SW480 (cell line): Measurements from ENCODE around the gene PAX8.
"Not testable (repeated sequence)": the region's sequence is repeated elsewhere in the genome, so short reads cannot be mapped to it uniquely, and the experiment has no call there.

Source experiments
- DNase-seq: peaks from one replicate; pipeline ENCODE4 v3.0.0-alpha.2; 2016; ENCODE audit warnings: low spot score

The PAX8 gene

GRCh38 chr2:113288674-113289149 lies 10.0 kb upstream of the PAX8 start:
- DNase-seq = peak; percentile 98

GRCh38 chr2:113288117-113288673 lies 9.5 kb upstream of the PAX8 start:
- DNase-seq = not testable (repeated sequence)

DNA sequence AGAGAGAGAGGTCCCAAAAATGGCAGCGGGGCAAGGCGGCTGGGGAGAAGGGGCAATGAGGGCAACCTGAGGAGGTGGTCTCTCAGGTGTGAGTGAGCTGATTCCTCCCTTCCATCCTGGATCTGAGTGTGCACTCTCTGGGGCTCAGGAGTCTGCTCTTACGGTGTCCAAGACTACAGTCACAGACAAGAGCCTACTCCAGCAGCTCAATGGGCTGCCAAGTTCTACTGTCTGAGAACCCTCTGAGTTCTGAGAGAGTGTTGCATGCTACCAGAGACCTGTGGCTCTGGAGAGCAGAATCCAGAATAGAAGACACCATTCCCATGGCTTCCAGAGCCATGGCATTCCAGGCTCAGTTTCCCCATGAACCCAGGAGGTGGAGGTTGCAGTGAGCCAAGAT lies 7.1 kb upstream of the PAX8 start:
- DNase-seq = no peak

GRCh38 chr2:113284999-113285398 lies 6.3 kb upstream of the PAX8 start:
- DNase-seq = peak; percentile 68

GRCh38 chr2:113284476-113284875 lies 5.8 kb upstream of the PAX8 start:
- no peak for DNase-seq

DNA sequence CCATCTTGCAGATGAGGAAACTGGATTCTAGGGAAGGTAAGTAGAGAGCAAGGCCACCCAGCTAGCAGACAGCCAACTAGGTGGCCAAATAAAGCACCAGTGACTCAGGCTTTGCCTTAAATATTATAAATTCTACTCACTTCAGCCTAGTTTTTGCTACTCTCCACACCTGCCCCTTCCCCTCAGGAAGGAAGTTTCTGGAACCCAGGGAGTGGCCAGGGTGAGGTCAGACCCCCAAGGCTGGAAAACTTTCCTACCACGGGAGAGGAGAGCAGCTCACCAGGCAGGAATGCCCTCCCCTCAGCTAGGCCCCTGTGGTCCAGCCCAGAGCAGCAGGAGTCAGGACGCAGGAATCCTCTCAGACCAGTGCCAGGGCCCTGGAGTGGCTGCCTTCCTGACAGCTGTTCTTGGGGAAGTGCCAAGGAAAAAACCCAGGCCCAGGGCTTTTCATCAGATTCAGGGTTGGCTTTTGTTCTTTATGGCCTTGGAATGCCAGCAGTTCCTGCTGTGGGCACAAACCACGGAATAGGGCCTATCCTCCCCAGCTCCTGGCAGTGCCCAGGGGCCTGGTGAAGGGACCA lies 5.1 kb upstream of the PAX8 start:
- DNase-seq = peak; percentile 95

DNA sequence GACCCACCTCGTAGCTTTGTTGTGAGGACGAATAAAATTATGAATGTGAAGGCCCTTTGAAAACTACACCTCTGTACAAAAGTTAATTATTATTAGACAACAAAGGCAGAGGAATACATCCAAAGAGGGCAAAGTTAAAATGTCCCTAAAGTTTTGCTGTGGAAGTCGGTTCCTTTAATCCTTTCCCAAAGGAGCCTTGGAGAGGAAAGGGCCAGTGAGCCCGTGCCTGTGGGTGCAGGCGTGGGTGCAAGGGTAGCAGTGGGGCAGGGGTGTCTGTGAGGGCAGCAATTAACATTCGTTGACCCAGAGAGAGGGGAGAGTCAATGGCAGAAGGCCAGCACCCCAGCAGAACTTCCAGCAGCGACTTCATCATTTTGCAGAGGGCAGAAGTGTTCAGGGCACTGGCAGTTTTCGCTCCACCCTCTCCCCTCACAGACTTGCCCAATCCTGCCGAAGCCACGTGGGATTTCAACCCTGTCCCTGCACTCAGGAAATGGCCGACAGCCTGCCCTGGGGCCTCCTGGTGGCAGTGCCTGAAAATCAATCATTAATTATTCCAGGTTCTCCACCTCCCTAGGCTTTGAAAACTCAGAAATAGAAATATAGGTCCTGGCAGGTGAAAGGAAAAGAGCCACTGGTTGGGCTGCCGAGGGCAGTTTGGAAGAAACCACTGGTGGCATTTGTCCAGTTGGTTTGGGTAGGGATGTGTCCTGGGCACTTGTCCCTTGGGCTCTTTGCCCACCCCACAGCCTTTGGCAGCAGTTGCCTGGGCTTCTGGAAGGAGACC lies 4.2 kb upstream of the PAX8 start:
- peak; percentile 98 for DNase-seq

DNA sequence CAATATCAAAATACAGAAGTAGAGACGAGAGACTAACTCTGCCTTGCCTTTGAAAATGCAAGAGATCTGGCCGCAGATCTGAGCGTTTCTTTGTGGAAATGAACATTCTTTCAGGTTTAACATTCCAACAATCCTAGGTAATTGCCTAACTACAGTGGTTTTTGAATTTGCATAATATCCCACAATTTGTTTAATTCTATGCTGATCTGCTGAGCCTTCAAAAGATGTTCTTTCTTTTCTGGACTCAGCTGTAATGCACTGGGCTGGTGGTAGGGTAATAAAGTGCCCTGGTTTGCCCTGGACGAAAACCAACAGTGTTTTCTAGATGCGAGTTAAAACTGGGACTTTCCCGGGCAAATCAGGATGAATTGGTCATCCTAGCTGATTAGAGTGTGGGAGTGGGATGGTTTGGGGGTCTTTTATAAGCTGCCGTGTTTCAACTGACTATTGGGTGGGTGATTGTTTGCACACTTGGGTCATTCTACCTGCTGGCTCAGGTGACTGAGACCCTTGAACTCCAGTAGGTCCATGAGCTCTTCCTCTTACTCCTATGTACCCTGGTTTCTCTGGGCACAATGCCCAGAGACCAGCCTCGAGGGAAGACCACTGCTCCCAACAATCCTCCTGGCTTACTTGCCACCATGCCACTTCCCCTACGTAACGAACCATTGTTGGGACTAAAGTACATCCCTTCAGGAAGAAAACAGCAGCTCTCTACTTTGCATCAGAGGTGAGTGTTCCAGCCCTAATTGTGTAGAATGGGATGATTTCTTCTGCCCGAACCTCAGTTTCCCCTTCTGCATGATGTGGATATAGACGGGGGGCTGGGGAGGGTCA lies 3.4 kb upstream of the PAX8 start:
- peak; percentile 71 for DNase-seq

DNA sequence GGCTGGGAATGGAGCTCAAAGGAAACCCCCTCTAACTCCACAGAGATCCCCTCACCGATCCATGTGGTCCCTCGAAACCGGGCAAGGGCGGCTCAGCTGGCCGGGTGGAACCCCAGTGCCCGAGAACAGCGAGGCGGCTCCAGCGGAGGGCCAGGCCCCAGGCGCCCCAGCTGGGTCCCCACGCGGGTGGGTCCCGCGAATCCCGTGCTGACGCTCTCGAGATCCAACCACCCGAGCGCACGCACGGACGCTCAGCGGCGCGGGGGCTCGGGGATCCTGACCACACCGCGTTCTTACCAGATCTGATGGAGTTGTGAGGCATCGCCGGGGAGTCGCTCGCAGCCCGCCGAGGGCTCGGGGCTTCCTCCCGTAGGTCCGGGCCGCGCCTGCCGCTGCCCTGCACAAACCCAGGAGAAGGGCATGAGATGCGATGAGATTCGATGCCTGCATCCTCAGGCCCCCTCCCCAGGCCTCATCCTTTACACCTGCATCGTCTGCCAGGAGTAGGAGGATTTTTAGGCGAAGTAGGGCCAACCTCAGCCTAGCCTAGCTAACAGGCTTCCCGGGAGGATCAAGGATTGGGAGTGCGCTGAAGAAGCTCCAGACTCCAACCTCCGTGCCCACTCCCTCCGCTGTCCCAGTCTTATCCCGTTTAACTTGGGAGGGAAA lies 514 bp downstream of the PAX8 start:
- DNase-seq = no peak

DNA sequence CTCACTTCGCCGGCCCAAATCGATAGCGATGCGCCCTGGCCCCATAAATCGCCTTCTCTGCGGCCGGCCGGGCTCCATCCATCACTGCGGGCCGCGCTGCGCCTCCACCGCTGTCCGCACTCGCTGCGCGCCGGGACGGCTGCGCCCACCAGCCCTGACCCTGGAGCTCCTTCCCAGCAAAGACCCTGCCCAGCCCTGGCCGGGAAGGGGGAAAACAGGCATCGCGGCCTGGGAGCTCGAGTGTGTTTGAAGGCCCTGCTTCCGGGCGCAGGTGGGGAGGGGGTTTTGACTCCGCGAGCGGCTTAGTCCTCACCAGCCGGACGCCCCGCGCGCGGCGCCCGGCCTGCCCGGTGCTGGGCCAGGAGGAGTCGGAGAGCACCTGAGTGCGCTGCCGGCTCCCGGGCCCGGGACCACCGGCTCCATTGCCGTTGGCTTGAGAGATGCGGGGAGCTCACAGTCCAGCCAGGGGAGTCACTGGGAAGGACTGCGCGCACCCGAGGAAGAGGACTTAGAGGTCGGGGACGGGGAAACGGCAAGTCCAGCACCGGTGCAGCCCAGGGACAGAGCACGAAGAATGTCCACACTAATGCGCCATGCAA lies 1.1 kb downstream of the PAX8 start:
- no peak for DNase-seq

DNA sequence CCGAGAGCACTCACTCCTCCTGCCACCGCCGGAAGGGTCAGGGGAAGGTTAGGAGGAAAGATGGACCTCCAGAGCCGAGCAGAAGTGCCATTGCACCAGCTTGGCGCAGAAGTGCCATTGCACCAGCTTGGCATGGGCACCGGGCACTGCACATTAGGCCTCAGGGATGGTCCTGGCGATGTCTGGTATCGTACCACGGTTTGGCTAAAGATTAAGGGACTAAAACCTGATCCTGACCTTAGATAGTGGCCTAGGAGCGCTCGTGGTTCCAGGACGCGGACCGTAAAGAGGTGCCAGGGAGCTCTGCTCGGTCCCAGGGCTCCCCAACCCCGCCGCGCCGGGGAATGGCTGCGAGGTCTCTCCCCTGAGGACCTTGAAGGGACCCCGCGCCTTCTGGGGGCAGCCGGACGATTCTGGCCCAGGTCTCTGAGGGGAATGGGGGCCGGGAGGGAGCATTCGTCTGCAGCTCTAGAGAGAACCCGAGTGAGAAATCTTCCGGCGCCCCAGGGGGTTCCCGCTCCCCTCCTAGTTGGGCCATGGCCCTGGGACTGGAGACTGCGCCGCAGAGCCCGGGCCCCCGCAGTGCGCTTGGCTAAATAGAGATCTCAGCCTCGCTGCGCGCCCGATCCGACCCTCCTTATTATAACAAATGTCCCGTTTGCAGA lies 1.8 kb downstream of the PAX8 start:
- no peak for DNase-seq

GRCh38 chr2:113276216-113276760 lies 2.4 kb downstream of the PAX8 start:
- DNase-seq = no peak

DNA sequence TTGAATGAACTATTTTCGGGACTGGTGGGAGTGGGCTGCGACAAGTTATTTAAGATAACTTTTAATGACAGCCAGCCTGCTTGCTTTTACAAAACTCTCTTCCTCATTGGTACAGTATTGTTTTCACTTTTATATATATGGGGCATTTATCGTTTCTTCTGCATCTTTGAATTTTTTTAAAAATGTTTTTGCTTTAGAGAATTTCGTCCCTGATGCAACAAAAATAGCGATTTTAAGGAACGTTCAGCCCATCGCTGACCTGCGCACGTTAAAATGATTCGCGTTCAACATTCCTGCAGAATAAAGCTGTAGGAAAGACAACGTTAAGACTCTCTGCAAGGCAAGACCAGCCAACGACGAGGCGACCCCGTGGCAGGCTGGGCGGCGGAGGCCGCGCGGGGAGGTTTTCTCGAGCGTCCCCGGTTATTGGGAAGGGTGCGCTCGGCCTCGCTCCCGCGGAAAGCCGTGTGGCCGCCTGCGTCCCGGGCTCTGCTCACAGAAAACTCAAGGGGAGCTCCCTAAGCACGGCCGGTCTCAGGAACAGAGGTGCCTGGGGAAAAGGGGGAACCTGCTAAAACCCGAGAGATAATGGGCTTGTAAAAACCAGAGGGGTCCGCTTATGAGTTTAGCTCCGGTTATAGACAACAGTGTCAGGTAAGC lies 3.0 kb downstream of the PAX8 start:
- DNase-seq = no peak

GRCh38 chr2:113274432-113274831 lies 4.3 kb downstream of the PAX8 start:
- no peak for DNase-seq

DNA sequence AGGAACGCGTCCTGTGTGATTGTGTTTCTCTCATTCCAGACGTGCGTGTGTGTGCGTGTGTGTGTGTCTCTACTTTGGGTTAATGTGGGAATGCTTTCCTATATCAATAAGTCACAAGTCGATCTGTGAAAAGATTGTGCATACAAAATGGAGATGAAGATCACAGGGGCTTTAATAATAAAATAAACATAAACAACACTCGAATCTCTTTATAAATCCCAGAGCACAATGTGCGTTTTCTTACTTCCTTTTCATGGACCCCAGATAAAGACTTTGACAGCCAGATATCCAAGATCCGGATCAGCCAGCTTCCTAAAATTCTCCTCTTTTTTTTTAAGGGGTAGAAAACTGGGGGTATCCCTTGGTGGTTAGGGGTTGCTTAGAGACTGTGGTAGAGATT lies 4.7 kb downstream of the PAX8 start:
- no peak for DNase-seq

DNA sequence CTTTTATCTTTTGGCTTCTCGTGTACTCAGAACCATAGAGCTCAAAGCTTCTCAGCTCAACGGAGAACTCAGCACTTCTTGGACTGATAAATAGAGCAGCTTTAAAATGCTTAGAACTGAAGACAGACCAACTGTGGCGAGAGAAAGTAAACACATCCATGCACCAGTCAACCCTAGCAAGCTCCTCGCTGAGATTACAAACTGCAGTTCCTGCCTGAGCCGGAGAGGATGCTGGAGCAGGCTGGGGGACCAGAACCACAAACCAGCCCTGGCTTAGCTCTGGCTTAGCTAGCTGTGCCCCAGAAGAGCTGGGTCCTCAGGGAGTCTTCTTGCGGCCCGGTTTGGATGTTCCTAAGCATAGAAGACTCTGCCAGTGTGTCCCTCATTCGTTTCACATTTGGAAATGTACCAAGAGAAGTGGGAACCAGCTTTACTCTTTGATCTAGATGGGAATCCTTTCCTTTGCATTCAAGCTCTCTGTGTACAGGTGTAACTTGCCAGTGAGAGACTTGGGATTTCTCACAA lies 5.6 kb downstream of the PAX8 start:
- no peak for DNase-seq

GRCh38 chr2:113272477-113272876 lies 6.2 kb downstream of the PAX8 start:
- DNase-seq = no peak

DNA sequence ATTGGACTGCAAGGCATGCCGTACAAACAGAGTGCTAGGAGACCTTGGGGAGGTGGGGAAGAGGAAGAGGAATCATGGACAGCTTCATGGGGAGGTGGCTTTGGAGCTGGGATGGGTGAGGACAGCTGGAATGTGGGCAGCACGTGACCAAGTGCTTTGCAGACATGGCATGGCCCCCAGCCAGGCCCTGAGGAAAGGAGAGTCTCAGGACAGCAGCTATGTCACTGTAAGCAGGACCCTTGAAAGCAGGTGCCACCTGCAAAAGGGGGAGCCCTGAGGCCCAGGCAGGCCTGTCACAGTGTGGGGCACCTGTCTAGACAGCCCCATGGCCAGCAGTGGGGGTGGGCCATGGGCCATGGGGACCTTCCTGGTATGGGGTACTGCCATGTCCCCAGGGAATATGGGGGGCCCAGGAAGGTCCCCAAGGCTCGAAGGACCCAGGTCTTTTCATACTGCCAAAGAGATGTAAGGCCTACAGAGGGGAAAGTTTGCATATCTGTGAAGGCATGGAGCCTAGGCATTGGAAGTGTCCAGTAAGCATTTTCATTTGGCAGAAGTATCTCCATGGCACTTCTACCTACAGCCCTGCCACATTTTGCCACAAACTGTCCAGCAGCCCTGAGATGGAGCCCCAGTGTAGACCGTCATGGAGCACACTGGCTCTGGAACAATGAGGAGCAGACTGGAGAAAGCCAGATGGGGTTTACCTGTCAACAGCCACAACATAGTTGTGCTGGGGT lies 9.9 kb downstream of the PAX8 start:
- no peak for DNase-seq

DNA sequence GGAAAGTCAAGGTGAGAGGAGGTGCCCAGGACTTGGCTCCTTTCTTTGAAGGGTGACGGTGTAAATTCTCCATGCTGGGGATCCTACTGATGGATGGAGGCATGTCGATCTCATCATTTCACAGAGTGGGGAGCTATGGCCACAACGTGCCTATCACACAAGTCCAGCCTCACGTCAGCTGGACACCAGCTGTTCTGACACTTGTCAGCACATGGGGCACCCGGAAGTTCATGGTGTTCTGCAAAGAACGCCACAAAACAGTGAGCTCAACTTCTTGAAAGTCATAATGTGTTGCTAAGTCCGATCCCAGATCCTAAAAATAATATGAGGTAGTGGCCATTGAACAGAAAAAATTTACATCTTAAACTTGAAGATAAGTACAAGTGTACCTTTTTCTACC lies 12.3 kb downstream of the PAX8 start:
- DNase-seq = no peak
